Pancreas (tissue), 10 donors: ENCODE data around the gene RNF167. TPM values are rescaled to one million over a fixed set of nuclear protein-coding genes. Genes with fewer than 3 reads are reported as not detected.

Experiments
- ATAC-seq, 4 donors: fragments of 200-7000 bp; cut with Tn5 transposase; one replicate each; pipeline versions ENCODE4 v1.8.0 to v1.9.1; 2020; ENCODE audit warnings: mild to moderate bottlenecking in 4 of 4, moderate library complexity in 4 of 4
- DNase-seq, 6 donors: peaks; one replicate each; pipeline ENCODE4 v3.0.0-alpha.2; 2020
- FAIRE-seq: peaks from 2 replicates; lab custom pipeline; 2012; peaks lifted over from hg19 to GRCh38; lab: Jason Lieb, UNC
- H3K27ac ChIP-seq, 4 donors: fragments of 200-600 bp; sonication (generic); 1 replicate in 3 of 4; 2 replicates in 1 of 4; pipeline versions ENCODE4 v1.5.0 to v1.8.0; 2020
- H3K27me3 ChIP-seq, 4 donors: fragments of 200-600 bp; one replicate each; pipeline ENCODE4 v1.8.0; 2021
- H3K36me3 ChIP-seq, 3 donors: fragments of 200-600 bp; sonication (generic) in 1 of 3; one replicate each; pipeline versions ENCODE4 v1.5.0 to v1.8.0; 2020 to 2021
- H3K4me1 ChIP-seq, 3 donors: fragments of 200-600 bp; one replicate each; pipeline ENCODE4 v1.8.0; 2021
- H3K4me3 ChIP-seq, 4 donors: fragments of 200-600 bp; sonication (generic) in 2 of 4; one replicate each; pipeline versions ENCODE4 v1.5.0 to v1.8.0; 2020 to 2021
- H3K9me3 ChIP-seq, 4 donors: fragments of 200-600 bp; one replicate each; pipeline ENCODE4 v1.8.0; 2021
- CTCF ChIP-seq, 4 donors: fragments of 200-600 bp; sonication (generic) in 3 of 4; IDR thresholded peaks; one replicate each; pipeline versions ENCODE4 v1.5.0 to v1.8.0; 2021; ENCODE audit warnings: antibody characterized with exemption in 4 of 4
- WGBS, 2 donors: extraction: QIAGEN DNeasy Blood & Tissue Kit; methylation state at CpG; one replicate each; pipeline ENCODE4 v1.1.7; 2013; 5-methylcytosine and 5-hydroxymethylcytosine counted together
- intact Hi-C, 3 donors: fragments of 100-400 bp; cut with DNase I; formaldehyde crosslinking; loops; one replicate each; pipeline versions ENCODE4 v1.11.1 to v1.14.2; 2022
- polyA plus RNA-seq, 2 donors: library from polyadenylated mRNA; stranded (reverse); fragments of 200-250 nt; gene quantifications; one replicate each; pipeline ENCODE4 v1.2.3, GENCODE V29; 2013
- total RNA-seq, 6 donors: library from RNA; stranded (reverse); fragmentation: NEBNext Ultra II Directional in 4 of 6; extraction: Animal tissue kit (Norgen Biotek cat#: 25700) in 4 of 6; gene quantifications; one replicate each; pipeline versions ENCODE4 v1.2.1 to v1.2.4, GENCODE V29; 2021 to 2023
- donor health status: healthy with polysubstance abuse.
- donor health status: DM: no; HTN: no; CAD: no; lungs with moderate emphysema.
- donor health status: DM: no; HTN: no; CAD: no.
- donor health status: control.
- donor health status: control.
- donor health status: Bipolar disorder and iron deficiency.
- donor health status: DM: yes; HTN: yes; CAD: no.
- donor health status: DM: no; HTN: no; CAD: no.
- donor health status: DM: no; HTN: no; CAD: no.
- donor health status: DM: yes; HTN: yes; CAD: no.

Gene RNF167
- total and polyA plus RNA-seq, 8 donors, result 40.8 to 118 (median 53.0) TPM

GRCh38 chr17:4897198-4897687 is 42.8 kb upstream of the RNF167 start:
- intact Hi-C loops, result loop anchor here (10.0 kb wide), 3 partner anchors 102 to 182 kb away; partner anchors contain the start of genes ARRB2 (in 1 of the 3), CXCL16 (in 1 of the 3), MED11 (in 1 of the 3) and PSMB6 (in 1 of the 3)
- no peak for TF ChIP-seq CTCF (IDR thresholded peaks at IDR 0.05)
- Histone ChIP-seq H3K27ac (no peak overlapping the region), H3K4me3 (no peak overlapping the region), H3K36me3 (peaks cover 0 to 17% (median 8%) of the 10 kb centered on the region in 3 donors), H3K4me1 (peaks cover 0 to 4% (median 3%) of the 10 kb centered on the region in 3 donors), H3K9me3 (no peaks in the 10 kb centered on the region), H3K27me3 (no peaks in the 10 kb centered on the region)
- 78 to 85% methylated on average over 8 to 10 of the region's 10 CpGs for WGBS, 2 donors
- DNase-seq (peak in 2 of 6 donors; percentile 15 to 25), ATAC-seq (no peak), FAIRE-seq (no peak)

- FAIRE-seq (no peak), DNase-seq (no peak), ATAC-seq (no peak)
- Histone ChIP-seq H3K4me3 (no peak overlapping the region), H3K36me3 (peaks cover 0 to 17% (median 8%) of the 10 kb centered on the region in 3 donors), H3K4me1 (peaks cover 0 to 4% (median 3%) of the 10 kb centered on the region in 3 donors), H3K9me3 (no peaks in the 10 kb centered on the region), H3K27ac (no peak overlapping the region), H3K27me3 (no peaks in the 10 kb centered on the region)
- WGBS, 2 donors, result 84 to 91% methylated on average over 5 of the region's 5 CpGs
- intact Hi-C loops, result loop anchor here (10.0 kb wide), 3 partner anchors 103 to 183 kb away; partner anchors contain the start of genes ARRB2 (in 1 of the 3), CXCL16 (in 1 of the 3), MED11 (in 1 of the 3) and PSMB6 (in 1 of the 3)
- no peak for TF ChIP-seq CTCF (IDR thresholded peaks at IDR 0.05)
Observed at GRCh38 chr17:4897785-4898184, 42.3 kb upstream of the RNF167 start.

GRCh38 chr17:4898351-4898750 is 41.7 kb upstream of the RNF167 start:
- H3K9me3 ChIP-seq, result no peaks in the 10 kb centered on the region
- H3K27ac ChIP-seq, result no peak overlapping the region
- FAIRE-seq (no peak), ATAC-seq (peak in 2 of 4 donors; percentile 19 to 29), DNase-seq (peak in 4 of 6 donors; percentile 40 to 81 (median 60))
- H3K27me3 ChIP-seq, result no peaks in the 10 kb centered on the region
- H3K4me1 ChIP-seq, result peaks cover 0 to 8% (median 4%) of the 10 kb centered on the region in 3 donors
- peak overlapping the region in 3 of 4 donors; percentile 63 to 73 (median 70) for H3K4me3 ChIP-seq
- WGBS, 2 donors, result 44 to 45% methylated on average over 8 of the region's 8 CpGs
- H3K36me3 ChIP-seq, result peaks cover 0 to 17% (median 8%) of the 10 kb centered on the region in 3 donors
- intact Hi-C loops, result loop anchor here (10.0 kb wide), 3 partner anchors 104 to 184 kb away; partner anchors contain the start of genes ARRB2 (in 1 of the 3), CXCL16 (in 1 of the 3), MED11 (in 1 of the 3) and PSMB6 (in 1 of the 3)
- no peak for TF ChIP-seq CTCF (IDR thresholded peaks at IDR 0.05)

- intact Hi-C loops, result loop anchor here (10.0 kb wide), 3 partner anchors 104 to 184 kb away; partner anchors contain the start of genes ARRB2 (in 1 of the 3), CXCL16 (in 1 of the 3), MED11 (in 1 of the 3) and PSMB6 (in 1 of the 3)
- ATAC-seq, result peak in 3 of 4 donors; percentile 0 to 12 (median 5)
- H3K9me3 ChIP-seq, result no peaks in the 10 kb centered on the region
- H3K36me3 ChIP-seq, result peaks cover 0 to 11% (median 5%) of the 10 kb centered on the region in 3 donors
- H3K4me1 ChIP-seq, result peaks cover 0 to 9% (median 4%) of the 10 kb centered on the region in 3 donors
- no peak for TF ChIP-seq CTCF (IDR thresholded peaks at IDR 0.05)
- H3K27ac ChIP-seq, result peak overlapping the region in 3 of 4 donors; percentile 0 to 28 (median 7)
- DNase-seq, result peak in 1 of 6 donors; percentile 63
- peak overlapping the region; percentile 42 to 73 (median 66) for H3K4me3 ChIP-seq
- no peak for FAIRE-seq
- H3K27me3 ChIP-seq, result no peaks in the 10 kb centered on the region
- WGBS, 2 donors, result 8 to 9% methylated on average over 21 to 34 of the region's 34 CpGs
Observed at GRCh38 chr17:4898927-4899326, 41.1 kb upstream of the RNF167 start.
